H1 (cell line): ENCODE measurements around the gene VIPR2. TPM values are rescaled to one million over a fixed set of nuclear protein-coding genes. Genes with fewer than 3 reads are reported as not detected.

Experiments
- CTCF ChIA-PET: fragments of 300-600 bp; sonication (Branson Sonifier 250); formaldehyde crosslinking; loops from one replicate; lab custom pipeline; 2021; ENCODE audit not compliant: partially characterized antibody; lab: Charles Lee
- POLR2A ChIA-PET: fragments of 300-600 bp; sonication (Branson Sonifier 250); formaldehyde crosslinking; loops from one replicate; lab custom pipeline; 2021; ENCODE audit warnings: inconsistent platforms; ENCODE audit not compliant: partially characterized antibody; lab: Charles Lee
- DNase-seq, 2 experiments: peaks; one replicate each; pipeline versions ENCODE4 v3.0.0 to v3.0.0-alpha.2; 2010 to 2022; ENCODE audit warnings: low spot score in 2 of 2, low read depth in 1 of 2, mixed read lengths in 1 of 2
- FAIRE-seq: peaks from 2 replicates; lab custom pipeline; 2011; peaks lifted over from hg19 to GRCh38; lab: Jason Lieb, UNC
- H2AFZ ChIP-seq: 2 replicates; pipeline ENCODE4 v1.8.1; 2012; ENCODE audit warnings: low read length, inconsistent platforms
- H2AK5ac ChIP-seq: 2 replicates; pipeline ENCODE4 v1.6.1; 2013; ENCODE audit warnings: low read depth, low read length
- H2BK120ac ChIP-seq: replicated peaks from 2 replicates; pipeline ENCODE3; 2013; ENCODE audit warnings: low read depth, low read length, inconsistent platforms
- H2BK12ac ChIP-seq: 2 replicates; pipeline ENCODE4 v1.6.1; 2013; ENCODE audit warnings: low read depth, low read length
- H2BK15ac ChIP-seq: 2 replicates; pipeline ENCODE4 v1.6.1; 2013; ENCODE audit warnings: low read length
- H2BK20ac ChIP-seq: 2 replicates; pipeline ENCODE4 v1.6.1; 2013; ENCODE audit warnings: low read length
- H2BK5ac ChIP-seq: 2 replicates; pipeline ENCODE4 v1.6.1; 2013; ENCODE audit warnings: low read depth, low read length
- H3K14ac ChIP-seq: 2 replicates; pipeline ENCODE4 v1.6.1; 2013; ENCODE audit warnings: inconsistent platforms; ENCODE audit not compliant: insufficient read length
- H3K18ac ChIP-seq: 2 replicates; pipeline ENCODE4 v1.6.1; 2013; ENCODE audit warnings: low read length; ENCODE audit errors: extremely low read depth
- H3K23ac ChIP-seq: 2 replicates; pipeline ENCODE4 v1.6.1; 2013; ENCODE audit warnings: inconsistent platforms; ENCODE audit not compliant: insufficient read length
- H3K23me2 ChIP-seq: 2 replicates; pipeline ENCODE4 v1.6.1; 2013; ENCODE audit warnings: low read depth, low read length
- H3K27ac ChIP-seq: 2 replicates; pipeline ENCODE4 v1.6.1; 2011; ENCODE audit warnings: low read depth, low read length, inconsistent platforms
- H3K27me3 ChIP-seq, 4 experiments: replicated peaks in 1 of 4; 1 replicate in 1 of 4; 2 replicates in 3 of 4; pipeline versions ENCODE4 v1.6.1 to v1.8.1; 2011 to 2013; ENCODE audit warnings: low read length in 3 of 4, mild to moderate bottlenecking in 3 of 4, inconsistent platforms in 2 of 4, mixed read lengths in 2 of 4, moderate library complexity in 1 of 4; ENCODE audit not compliant: control insufficient read depth in 3 of 4, insufficient read depth in 3 of 4; ENCODE audit errors: extremely low read depth in 1 of 4
- H3K36me3 ChIP-seq, 4 experiments: 2 replicates each; pipeline versions ENCODE4 v1.6.1 to v1.8.1; 2011 to 2013; ENCODE audit warnings: mild to moderate bottlenecking in 4 of 4, low read length in 3 of 4, moderate library complexity in 2 of 4, control low read depth in 1 of 4, inconsistent platforms in 1 of 4; ENCODE audit not compliant: insufficient read depth in 4 of 4, control insufficient read depth in 2 of 4
- H3K4ac ChIP-seq: replicated peaks from 2 replicates; pipeline ENCODE3; 2013; ENCODE audit warnings: low read length, low read depth, mixed read lengths, inconsistent platforms; ENCODE audit not compliant: insufficient read length
- H3K4me1 ChIP-seq, 4 experiments: replicated peaks in 1 of 4; 1 replicate in 1 of 4; 2 replicates in 3 of 4; pipeline versions ENCODE4 v1.6.1 to v1.8.1; 2011 to 2013; ENCODE audit warnings: low read length in 3 of 4, inconsistent platforms in 2 of 4, mixed read lengths in 1 of 4; ENCODE audit not compliant: insufficient read depth in 4 of 4, control insufficient read depth in 3 of 4
- H3K4me2 ChIP-seq, 2 experiments: 2 replicates each; pipeline versions ENCODE4 v1.6.1 to v1.8.1; 2011 to 2013; ENCODE audit warnings: low read depth in 2 of 2, low read length in 2 of 2, control low read depth in 1 of 2, inconsistent platforms in 1 of 2, mild to moderate bottlenecking in 1 of 2; ENCODE audit not compliant: insufficient read depth in 1 of 2
- H3K4me3 ChIP-seq, 4 experiments: fragments of 200-600, 300-600 bp in 1 of 4; sonication (generic), shearing (Covaris generic), sonication (Bioruptor Twin) in 1 of 4; 2 replicates each; pipeline versions ENCODE4 v1.5.1 to v1.8.1; 2011 to 2016; ENCODE audit warnings: low read length in 4 of 4, low read depth in 3 of 4, control low read depth in 2 of 4, inconsistent platforms in 2 of 4, mild to moderate bottlenecking in 2 of 4, mixed read lengths in 1 of 4, moderate library complexity in 1 of 4; ENCODE audit not compliant: insufficient read depth in 2 of 4; ENCODE audit errors: extremely low read depth in 1 of 4
- H3K56ac ChIP-seq: replicated peaks from 2 replicates; pipeline ENCODE3; 2013; ENCODE audit warnings: low read depth, mild to moderate bottlenecking, mixed read lengths, low read length, inconsistent platforms; ENCODE audit not compliant: insufficient read length
- H3K79me1 ChIP-seq: 2 replicates; pipeline ENCODE4 v1.6.1; 2013; ENCODE audit warnings: low read depth, low read length, control low read depth
- H3K79me2 ChIP-seq, 2 experiments: 2 replicates each; pipeline versions ENCODE4 v1.6.1 to v1.8.1; 2012 to 2013; ENCODE audit warnings: low read length in 2 of 2, mild to moderate bottlenecking in 2 of 2, inconsistent platforms in 1 of 2; ENCODE audit not compliant: insufficient read depth in 2 of 2, control insufficient read depth in 1 of 2
- H3K9ac ChIP-seq, 4 experiments: replicated peaks in 1 of 4; 1 replicate in 1 of 4; 2 replicates in 3 of 4; pipeline versions ENCODE4 v1.6.1 to v1.8.1; 2011 to 2013; ENCODE audit warnings: low read depth in 3 of 4, low read length in 3 of 4, control low read depth in 2 of 4, mild to moderate bottlenecking in 2 of 4, moderate library complexity in 2 of 4, inconsistent platforms in 1 of 4; ENCODE audit errors: extremely low read depth in 1 of 4
- H3K9me3 ChIP-seq, 2 experiments: 2 replicates each; pipeline versions ENCODE4 v1.6.1 to v1.8.1; 2012 to 2013; ENCODE audit warnings: mild to moderate bottlenecking in 2 of 2, moderate library complexity in 2 of 2, control low read depth in 1 of 2, inconsistent platforms in 1 of 2, low read depth in 1 of 2, low read length in 1 of 2, mixed read lengths in 1 of 2; ENCODE audit not compliant: insufficient read depth in 2 of 2
- H4K20me1 ChIP-seq, 2 experiments: replicated peaks in 1 of 2; 2 replicates each; pipeline versions ENCODE3 to v1.8.1; 2011 to 2013; ENCODE audit warnings: inconsistent platforms in 2 of 2, low read length in 2 of 2, mild to moderate bottlenecking in 1 of 2; ENCODE audit not compliant: insufficient read depth in 2 of 2, control insufficient read depth in 1 of 2
- H4K5ac ChIP-seq: 2 replicates; pipeline ENCODE4 v1.6.1; 2013; ENCODE audit warnings: low read length, low read depth, mixed read lengths, inconsistent platforms; ENCODE audit not compliant: insufficient read length
- H4K8ac ChIP-seq: 2 replicates; pipeline ENCODE4 v1.8.0; 2013; ENCODE audit warnings: mild to moderate bottlenecking, moderate library complexity, low read length, inconsistent platforms; ENCODE audit not compliant: insufficient read depth; ENCODE audit errors: extremely low read depth
- H4K91ac ChIP-seq: replicated peaks from 2 replicates; pipeline ENCODE3; 2013; ENCODE audit warnings: low read length, mixed read lengths, inconsistent platforms; ENCODE audit not compliant: insufficient read length
- ATF2 ChIP-seq: IDR thresholded peaks from 2 replicates; pipeline ENCODE4 v1.6.1; 2012; ENCODE audit warnings: low read length, inconsistent platforms
- POU5F1 ChIP-seq: IDR thresholded peaks from 2 replicates; pipeline ENCODE4 v1.6.1; 2011; ENCODE audit warnings: low read depth, mild to moderate bottlenecking, low read length, moderate library complexity
- whole genome bisulfite sequencing, 2 experiments: shearing (Covaris generic) in 1 of 2; methylation state at CpG; one replicate each; pipeline versions ENCODE4 v1.1.6 to v1.1.7; 2013 to 2015; ENCODE audit warnings: low lambda C conversion rate in 2 of 2, mixed read lengths in 2 of 2, inconsistent platforms in 1 of 2, low coverage in 1 of 2, missing lambda C conversion rate in 1 of 2; ENCODE audit not compliant: insufficient replicate concordance in 2 of 2, insufficient coverage in 1 of 2, insufficient read length in 1 of 2; ENCODE audit errors: extremely low coverage in 1 of 2, missing lambda C conversion rate in 1 of 2; 5-methylcytosine and 5-hydroxymethylcytosine counted together
- polyA plus RNA-seq, 7 experiments: library from polyadenylated mRNA; depleted of rRNA in 3 of 7; stranded (reverse) in 5 of 7; unstranded in 2 of 7; fragments of >200 nt in 5 of 7; fragments of 200-250 nt in 2 of 7; gene quantifications; 1 replicate in 5 of 7; 2 replicates in 1 of 7; 4 replicates in 1 of 7; pipeline versions ENCODE4 v1.2.1 to v1.2.3, GENCODE V29; 2011 to 2013; ENCODE audit warnings: missing spikeins in 2 of 7, mixed read lengths in 2 of 7
- total RNA-seq: library from RNA; stranded (reverse); fragmentation: NEBNext Ultra II Directional; extraction: Animal tissue kit (Norgen Biotek cat#: 25700); gene quantifications from 2 replicates; pipeline ENCODE4 v1.2.1, GENCODE V29; 2021

Gene VIPR2
- total and polyA plus RNA-seq, 2 of the 8 experiments (the other 6 are each of a cell fraction or from before 2014, with no cell fraction given), result 2.4 to 6.3 TPM

- Histone ChIP-seq H3K56ac (no peak overlapping the region), H2AFZ (no peak overlapping the region), H4K20me1 (no peaks in the 10 kb centered on the region), H3K79me2 (no peaks in the 10 kb centered on the region), H3K23ac (no peak overlapping the region), H3K9ac (no peak overlapping the region), H2AK5ac (no peak overlapping the region), H3K4me2 (no peak overlapping the region), H3K23me2 (no peaks in the 10 kb centered on the region), H3K4me3 (no peak overlapping the region), H3K4me1 (no peaks in the 10 kb centered on the region), H3K27me3 (no peaks in the 10 kb centered on the region; a peak in 1 of 7 replicates), H2BK12ac (no peak overlapping the region), H4K91ac (no peak overlapping the region), H3K36me3 (no peaks in the 10 kb centered on the region), H2BK20ac (no peak overlapping the region), H3K14ac (no peak overlapping the region), H3K18ac (no peak overlapping the region), H4K8ac (no peak overlapping the region), H3K27ac (no peak overlapping the region), H3K4ac (no peak overlapping the region), H3K9me3 (no peaks in the 10 kb centered on the region), H2BK15ac (no peak overlapping the region), H2BK120ac (no peak overlapping the region), H3K79me1 (0 out of 2 replicates have a peak, but pooled peaks cover 2% of the 10 kb centered on the region), H2BK5ac (no peak overlapping the region), H4K5ac (no peak overlapping the region)
- DNase-seq (no peak), FAIRE-seq (no peak)
- ChIA-PET POLR2A (no interaction called here), CTCF (interaction anchor here (1.7 kb wide), 1 partner anchor 14 kb away, joined by 3 read pairs; no protein-coding TSS in a partner anchor)
- WGBS, 2 experiments, result 93% methylated on average over 9 of the region's 9 CpGs; no CpG with 5 or more reads in 1 of the 2 experiments
- TF ChIP-seq ATF2 (no peak), POU5F1 (no peak)
Observed at GRCh38 chr7:159125104-159125954, 19.3 kb downstream of the VIPR2 start.
